Subcutaneous adipose tissue (tissue), 4 donors: ENCODE results near the gene ZBTB17. TPM values are rescaled to one million over a fixed set of nuclear protein-coding genes. Genes with fewer than 3 reads are reported as not detected.

Experiments
- CTCF ChIP-seq: fragments of 450-650 bp; IDR thresholded peaks from one replicate; pipeline ENCODE4 v1.5.1; 2016; ENCODE audit warnings: low read depth, mild to moderate bottlenecking, control low read depth, antibody characterized with exemption, moderate library complexity
- total RNA-seq, 4 donors: library from RNA; depleted of rRNA; stranded (reverse); fragments of >200 nt; gene quantifications; one replicate each; pipeline ENCODE4 v1.1.0, GENCODE V29; 2016

Gene ZBTB17
- total RNA-seq, 4 donors from 2014 or later: 21.6 to 42.0 (median 25.4) TPM

GRCh38 chr1:16014509-16015482 lies 38.9 kb upstream of the ZBTB17 start:
- no peak for TF ChIP-seq CTCF

GRCh38 chr1:16013908-16014258 lies 38.0 kb upstream of the ZBTB17 start:
- TF ChIP-seq CTCF: no peak

GRCh38 chr1:16013220-16013907 lies 37.5 kb upstream of the ZBTB17 start:
- TF ChIP-seq CTCF: no peak

DNA sequence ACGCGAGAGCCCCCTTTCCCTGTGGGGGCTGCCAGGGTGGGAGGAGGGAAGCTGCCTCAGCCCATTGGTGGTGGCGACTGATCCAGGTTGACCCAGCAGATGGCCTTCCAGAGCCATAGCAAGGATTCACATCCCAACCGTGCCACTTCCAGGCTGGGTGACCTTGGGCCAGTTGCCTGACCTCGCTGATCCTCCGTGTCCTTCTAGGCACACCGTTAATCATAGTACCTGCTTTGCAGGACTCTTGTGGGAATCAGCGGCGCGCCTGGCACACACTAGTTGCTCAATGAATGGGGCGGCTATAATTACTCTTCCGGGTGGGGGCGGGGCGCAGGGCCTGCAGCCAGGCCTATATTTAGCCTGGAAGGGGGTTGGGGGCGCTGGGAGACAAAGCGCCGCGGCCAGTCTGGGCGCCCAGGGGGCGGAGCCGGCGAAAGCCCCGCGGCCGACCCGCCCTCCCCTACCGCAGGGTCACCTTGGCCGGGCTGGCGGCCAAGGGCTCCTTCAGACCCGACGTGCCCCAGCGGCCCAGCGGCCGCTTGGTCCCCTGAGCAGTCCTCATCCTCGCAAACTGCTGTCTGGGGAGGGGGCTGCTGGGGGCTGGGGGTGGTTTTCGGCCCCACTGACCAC lies 36.8 kb upstream of the ZBTB17 start:
- no peak for TF ChIP-seq CTCF

DNA sequence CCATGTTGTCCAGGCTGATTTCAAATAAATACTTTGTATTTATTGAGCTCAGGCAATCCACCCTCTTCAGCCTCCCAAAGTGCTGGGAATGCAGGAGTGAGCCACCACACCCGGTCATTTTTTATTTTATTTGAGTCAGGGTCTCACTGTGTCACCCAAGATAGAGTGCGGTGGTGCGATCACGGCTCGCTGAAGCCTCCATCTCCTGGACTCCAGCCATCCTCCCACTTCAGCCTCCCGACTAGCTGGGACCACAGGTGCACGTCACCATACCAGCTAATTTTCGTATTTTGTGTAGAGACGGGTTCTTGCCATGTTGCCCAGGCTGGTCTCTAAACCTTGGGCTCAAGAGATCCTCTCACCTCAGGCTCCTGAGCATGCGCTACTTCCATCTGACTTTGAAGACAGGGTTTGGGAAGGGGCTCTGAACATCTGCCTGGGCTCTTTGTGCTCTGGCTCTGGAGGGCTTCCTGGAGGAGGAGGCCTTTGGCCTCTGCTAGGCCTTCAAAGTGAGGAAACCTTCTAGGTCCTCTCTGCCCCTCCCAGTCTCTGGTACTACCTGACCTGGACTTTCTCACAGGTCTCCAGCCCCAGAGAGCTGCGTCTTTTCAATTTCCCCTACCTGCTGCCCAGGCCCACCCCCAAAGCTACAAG lies 36.2 kb upstream of the ZBTB17 start:
- TF ChIP-seq CTCF: no peak

- no peak for TF ChIP-seq CTCF
Observed at GRCh38 chr1:16010837-16011236, 34.9 kb upstream of the ZBTB17 start.
